Activated CD8-positive, alpha-beta memory T cell treated with anti-CD3 and anti-CD28 coated beads, Interleukin-2, amount 50 U/mL, for 4 hours (primary cell): ENCODE data around the gene IL1RAPL2.
A peak's percentile ranks its signal among the peaks of the same experiment; 100 is the strongest.
"Not testable (repeated sequence)": the region's sequence is repeated elsewhere in the genome, so short reads cannot be mapped to it uniquely, and the experiment has no call there.

Source experiments
- DNase-seq: peaks from one replicate; pipeline ENCODE4 v3.0.0-alpha.2; 2020

IL1RAPL2 gene

GRCh38 chrX:104863466-104863865, 297.5 kb downstream of the IL1RAPL2 start:
- no peak for DNase-seq

DNA sequence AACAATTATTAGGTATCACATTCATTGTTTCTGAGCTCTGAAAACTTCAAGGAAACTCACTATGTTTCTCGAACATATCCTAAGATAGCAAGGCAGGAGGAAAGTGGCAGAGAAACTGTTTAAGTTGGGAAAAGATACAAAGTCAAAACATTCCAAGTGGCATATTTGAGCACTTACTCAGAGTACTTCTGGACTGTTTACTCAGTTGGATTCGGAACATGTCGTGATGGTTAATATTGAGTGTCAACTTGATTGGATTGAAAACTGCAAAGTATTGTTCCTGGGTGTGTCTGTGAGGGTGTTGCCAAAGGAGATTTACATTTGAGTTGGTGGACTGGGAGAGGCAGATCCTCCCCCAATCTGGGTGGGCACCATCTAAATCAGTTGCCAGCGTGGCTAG, 298.3 kb downstream of the IL1RAPL2 start:
- no peak for DNase-seq

DNA sequence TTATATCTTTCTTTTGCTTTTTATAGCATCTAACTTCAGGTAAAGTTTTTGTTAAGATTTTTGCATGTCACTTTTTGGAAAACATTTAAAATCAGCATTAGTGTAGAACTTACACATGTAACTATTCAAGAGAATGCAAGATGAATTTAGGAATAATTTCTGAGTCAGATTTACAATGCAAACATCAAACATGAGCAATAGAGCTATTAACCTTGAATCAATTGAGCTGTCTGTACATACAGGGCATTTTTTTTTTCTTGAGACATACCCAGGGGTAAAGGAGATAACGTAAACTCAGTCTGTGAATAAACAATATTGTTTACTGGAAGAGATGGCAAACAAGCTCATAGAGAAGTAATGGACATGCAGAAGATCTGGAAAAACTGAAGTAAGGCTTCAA, 311.5 kb downstream of the IL1RAPL2 start:
- DNase-seq: no peak

- no peak for DNase-seq
Measured at GRCh38 chrX:104902070-104902469, 336.1 kb downstream of the IL1RAPL2 start.

- not testable (repeated sequence) for DNase-seq
Measured at GRCh38 chrX:104909694-104910093, 343.7 kb downstream of the IL1RAPL2 start.

GRCh38 chrX:104913348-104913747, 347.3 kb downstream of the IL1RAPL2 start:
- no peak for DNase-seq

DNA sequence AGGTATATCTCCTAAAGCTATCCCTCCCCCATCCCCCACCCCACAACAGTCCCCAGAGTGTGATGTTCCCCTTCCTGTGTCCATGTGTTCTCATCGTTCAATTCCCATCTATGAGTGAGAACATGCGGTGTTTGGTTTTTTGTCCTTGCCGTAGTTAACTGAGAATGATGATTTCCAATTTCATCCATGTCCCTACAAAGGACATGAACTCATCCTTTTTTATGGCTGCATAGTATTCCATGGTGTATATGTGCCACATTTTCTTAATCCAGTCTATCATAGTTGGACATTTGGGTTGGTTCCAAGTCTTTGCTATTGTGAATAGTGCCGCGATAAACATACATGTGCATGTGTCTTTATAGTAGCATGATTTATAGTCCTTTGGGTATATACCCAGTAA, 348.7 kb downstream of the IL1RAPL2 start:
- DNase-seq: not testable (repeated sequence)

DNA sequence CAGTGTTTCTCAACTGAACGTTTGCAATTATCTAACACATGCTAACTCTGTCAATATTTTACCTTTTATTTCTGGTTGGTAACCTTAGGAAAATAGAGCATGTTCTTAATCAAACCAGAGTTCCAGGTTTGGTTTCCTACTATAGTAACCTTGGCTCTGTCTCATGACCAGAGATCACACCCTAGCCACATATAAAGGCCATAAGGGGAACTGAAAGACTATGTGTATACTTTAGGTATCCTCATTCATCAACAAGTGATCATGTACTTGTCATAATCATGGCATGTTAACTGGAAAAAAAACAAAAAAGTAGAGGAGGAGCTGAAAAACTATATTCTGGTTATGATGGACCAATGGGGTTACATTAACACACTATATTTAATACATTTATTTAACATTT, 352.1 kb downstream of the IL1RAPL2 start:
- DNase-seq: no peak

- no peak for DNase-seq
Measured at GRCh38 chrX:104921584-104922205, 355.7 kb downstream of the IL1RAPL2 start.

- peak; percentile 47 for DNase-seq
Measured at GRCh38 chrX:104922206-104922621, 356.2 kb downstream of the IL1RAPL2 start.

GRCh38 chrX:104929324-104929723, 363.3 kb downstream of the IL1RAPL2 start:
- DNase-seq: no peak

DNA sequence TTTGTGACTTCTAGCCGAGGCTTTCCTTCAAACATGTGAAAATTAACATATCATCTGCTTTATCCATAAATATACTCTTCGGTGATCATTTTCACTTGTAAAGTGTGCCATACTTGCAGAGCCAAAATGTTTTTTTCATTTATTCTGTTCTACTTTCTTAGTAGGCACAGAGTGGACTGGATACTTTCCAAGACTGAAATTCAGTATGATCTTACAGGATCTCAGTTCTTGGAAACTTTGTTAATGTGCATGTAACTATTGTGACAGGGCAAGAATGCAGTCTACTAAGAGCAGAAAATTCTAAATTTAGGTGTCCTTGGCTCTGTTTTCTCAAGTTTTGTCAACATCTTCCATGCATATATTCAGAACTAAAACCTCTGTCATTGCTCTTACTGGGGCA, 369.6 kb downstream of the IL1RAPL2 start:
- no peak for DNase-seq

DNA sequence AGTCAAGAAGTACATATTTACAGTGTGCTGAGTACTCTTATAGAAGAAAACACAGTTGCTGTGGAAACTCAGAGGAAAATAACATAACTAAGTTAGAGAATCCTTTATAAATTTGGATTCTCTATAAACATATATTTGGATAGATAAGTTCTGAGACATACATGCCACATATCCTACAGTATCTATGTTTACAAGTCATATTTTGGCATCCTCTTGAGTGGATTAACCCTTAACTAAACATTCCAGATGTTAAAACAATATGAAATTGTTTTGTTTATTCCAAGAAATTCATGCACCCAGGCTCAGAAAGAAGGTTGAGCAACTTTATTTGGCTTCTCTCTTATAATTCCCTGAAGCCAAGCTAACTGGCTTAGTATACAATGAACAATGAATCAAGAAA, 387.3 kb downstream of the IL1RAPL2 start:
- DNase-seq: no peak

DNA sequence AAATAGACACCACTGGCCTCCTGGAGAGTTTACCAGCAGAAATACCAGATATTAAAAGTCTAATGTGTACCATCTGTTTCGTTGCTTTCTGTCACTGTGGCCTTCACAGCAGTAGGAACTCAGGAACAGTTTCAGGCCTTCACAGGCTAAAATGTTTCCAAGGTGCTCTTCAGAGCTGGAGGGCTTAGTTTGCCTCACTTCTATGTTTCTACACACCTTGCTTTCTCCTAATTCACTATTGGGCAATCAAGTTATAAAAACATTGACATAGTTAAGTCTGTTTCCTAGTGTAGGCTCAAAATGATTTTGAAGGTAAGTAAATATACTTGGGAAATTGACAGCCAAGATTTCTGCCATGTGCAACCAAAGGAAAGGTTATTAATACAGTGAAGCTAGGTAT, 395.9 kb downstream of the IL1RAPL2 start:
- DNase-seq: no peak

DNA sequence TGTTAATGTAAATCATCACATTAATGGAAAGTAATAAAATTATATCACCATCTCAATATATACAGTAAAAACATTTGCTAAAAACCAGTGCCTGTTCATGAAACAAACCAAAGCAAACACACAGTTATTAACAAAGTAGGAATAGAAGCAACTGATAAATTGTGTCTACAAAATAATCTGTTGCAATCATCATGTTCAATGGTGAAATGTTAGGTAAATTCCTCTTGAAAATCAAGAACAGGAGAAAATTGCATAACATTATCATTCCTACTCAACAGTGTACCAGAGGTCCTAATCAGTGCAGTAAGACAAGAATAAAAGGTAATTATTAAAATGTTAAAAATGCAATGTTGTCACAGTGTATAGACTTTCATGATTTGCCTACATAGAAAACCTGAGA, 402.2 kb downstream of the IL1RAPL2 start:
- DNase-seq: no peak

DNA sequence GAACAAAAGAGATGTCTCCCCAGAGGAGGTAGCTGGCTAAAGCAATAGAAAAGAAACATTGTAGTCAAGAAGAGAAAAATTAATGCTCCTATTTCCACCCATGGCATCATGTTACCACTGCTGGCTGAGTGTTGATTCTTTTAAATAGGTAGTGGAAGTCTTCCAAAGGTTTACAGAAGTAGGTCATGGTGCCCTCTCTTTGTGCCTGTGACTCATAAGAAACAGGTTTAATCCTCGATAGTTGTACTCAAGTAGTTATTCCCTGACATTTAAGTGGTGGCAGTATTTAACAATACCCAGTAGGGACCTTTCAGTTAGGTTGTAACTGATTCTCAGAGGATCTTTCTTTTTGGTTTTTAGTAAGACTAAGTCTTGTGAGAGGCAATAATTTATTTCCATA, 406.7 kb downstream of the IL1RAPL2 start:
- DNase-seq: no peak

- DNase-seq: no peak
Measured at GRCh38 chrX:104987063-104987462, 421.1 kb downstream of the IL1RAPL2 start.

DNA sequence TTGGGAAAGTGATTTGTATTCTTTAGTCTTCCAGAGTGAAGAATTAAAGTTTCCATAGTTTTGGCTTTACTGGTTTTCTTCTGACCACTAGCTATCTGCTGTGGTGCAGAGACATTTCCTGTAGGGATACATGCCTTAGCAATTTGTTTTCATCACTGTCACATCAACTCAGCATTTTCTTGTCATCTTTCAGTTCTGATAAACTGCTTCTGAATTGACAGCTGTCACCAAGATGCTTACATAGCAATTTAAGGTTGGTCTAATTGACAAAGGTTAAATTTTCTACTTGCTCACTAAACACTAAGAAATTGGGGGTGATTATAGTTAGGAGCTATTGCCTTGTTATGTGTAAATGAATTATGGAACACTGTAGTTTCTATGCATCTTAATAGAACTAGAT, 422.0 kb downstream of the IL1RAPL2 start:
- DNase-seq: no peak

- DNase-seq: no peak
Measured at GRCh38 chrX:104995546-104995945, 429.5 kb downstream of the IL1RAPL2 start.

- DNase-seq: no peak
Measured at GRCh38 chrX:105006103-105006502, 440.1 kb downstream of the IL1RAPL2 start.

- no peak for DNase-seq
Measured at GRCh38 chrX:105006996-105007395, 441.0 kb downstream of the IL1RAPL2 start.

DNA sequence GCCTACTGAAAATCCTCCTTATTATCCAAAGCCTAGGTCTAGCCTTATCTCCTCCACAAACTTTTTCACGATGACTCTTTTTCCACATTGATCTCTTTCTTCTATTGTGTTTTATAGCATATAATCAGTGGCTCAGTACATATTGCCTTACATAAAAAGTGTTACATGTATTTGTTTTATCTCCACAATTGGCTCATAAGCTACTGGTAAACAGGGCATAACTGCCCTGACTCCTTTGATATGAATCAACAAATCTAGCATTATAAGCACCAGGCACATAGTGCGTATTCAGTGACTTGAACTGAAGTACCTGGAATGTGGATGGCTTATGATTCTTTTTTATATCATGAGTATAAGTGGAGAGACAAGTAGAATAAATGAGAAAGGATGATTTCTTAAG, 447.7 kb downstream of the IL1RAPL2 start:
- DNase-seq: no peak

GRCh38 chrX:105017641-105018040, 451.6 kb downstream of the IL1RAPL2 start:
- DNase-seq: no peak

DNA sequence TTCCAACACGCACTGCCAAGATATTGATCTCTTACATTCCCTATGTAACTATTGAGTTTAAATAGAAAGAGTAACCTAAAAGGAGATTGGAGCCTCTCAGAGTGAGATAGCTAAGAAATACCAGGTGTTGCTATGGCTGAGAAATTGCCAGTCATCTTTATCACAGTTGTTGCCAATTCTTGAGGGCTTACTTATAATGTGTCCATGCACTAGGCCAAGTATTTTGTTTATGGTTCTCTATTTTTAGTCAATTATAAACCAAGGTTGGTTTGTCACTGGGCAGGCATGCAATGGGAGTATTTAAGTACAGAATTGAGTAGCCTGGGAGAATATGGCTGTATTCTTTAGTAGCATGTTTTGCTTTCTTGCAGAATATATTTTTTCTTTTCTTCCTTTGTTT, 452.9 kb downstream of the IL1RAPL2 start:
- DNase-seq: no peak

DNA sequence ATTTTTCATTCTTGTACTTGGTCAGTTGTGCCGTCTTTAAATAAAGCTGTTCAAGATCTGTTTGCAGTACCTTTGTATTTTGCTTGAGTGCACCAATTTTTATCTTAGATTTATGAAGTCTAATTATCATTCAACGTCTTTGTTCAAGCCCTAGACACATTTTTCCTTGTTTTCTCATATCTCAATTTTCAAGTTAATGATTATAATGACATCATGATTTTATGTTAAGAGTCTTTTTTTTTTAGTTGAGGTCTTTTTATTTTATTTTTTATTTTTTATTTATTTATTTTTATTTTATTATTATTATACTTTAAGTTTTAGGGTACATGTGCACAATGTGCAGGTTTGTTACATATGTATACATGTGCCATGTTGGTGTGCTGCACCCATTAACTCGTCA, 463.0 kb downstream of the IL1RAPL2 start:
- DNase-seq: not testable (repeated sequence)
